HepG2 (cell line): ENCODE measurements around the gene STKLD1. TPM values are rescaled to one million over a fixed set of nuclear protein-coding genes. Genes with fewer than 3 reads are reported as not detected.

Source experiments
- BORCS8-MEF2B ChIP-seq: sonication (generic); formaldehyde crosslinking; IDR thresholded peaks from 2 replicates; pipeline ENCODE4 v1.8.0; 2022; ENCODE audit warnings: mild to moderate bottlenecking, missing genetic modification reagents
- CC2D1A ChIP-seq: sonication (generic); formaldehyde crosslinking; IDR thresholded peaks from 2 replicates; pipeline ENCODE4 v1.8.1; 2023; ENCODE audit warnings: mild to moderate bottlenecking, missing genetic modification reagents
- CENPT ChIP-seq: sonication (generic); formaldehyde crosslinking; IDR thresholded peaks from 2 replicates; pipeline ENCODE4 v1.8.0; 2022; ENCODE audit warnings: low read depth, mild to moderate bottlenecking, moderate library complexity, missing genetic modification reagents
- EHMT2 ChIP-seq: fragments of 200-600 bp; sonication (generic); IDR thresholded peaks from 2 replicates; pipeline ENCODE4 v1.7.0; 2017; ENCODE audit warnings: antibody characterized with exemption, low read depth, low read length, borderline replicate concordance
- FOXC1 ChIP-seq: sonication (generic); formaldehyde crosslinking; IDR thresholded peaks from 2 replicates; pipeline ENCODE4 v1.8.0; 2022; ENCODE audit warnings: mild to moderate bottlenecking, missing genetic modification reagents, borderline replicate concordance
- GMEB1 ChIP-seq: sonication (generic); formaldehyde crosslinking; IDR thresholded peaks from 2 replicates; pipeline ENCODE4 v1.5.1; 2020; ENCODE audit warnings: missing genetic modification reagents, mild to moderate bottlenecking, borderline replicate concordance
- HOXA3 ChIP-seq: sonication (generic); formaldehyde crosslinking; IDR thresholded peaks from 2 replicates; pipeline ENCODE4 v1.5.0; 2020; ENCODE audit warnings: missing genetic modification reagents
- KLF16 ChIP-seq, 2 experiments: sonication (generic) in 1 of 2; formaldehyde crosslinking in 1 of 2; IDR thresholded peaks; 2 replicates each; pipeline versions ENCODE4 v1.6.1 to v1.8.0; 2016 to 2023; ENCODE audit warnings: missing genetic modification reagents in 2 of 2, missing compliant biosample characterization in 1 of 2
- LCORL ChIP-seq, 2 experiments: fragments of 450-650 bp in 1 of 2; sonication (generic) in 1 of 2; formaldehyde crosslinking in 1 of 2; IDR thresholded peaks; 2 replicates each; pipeline versions ENCODE4 v1.5.0 to v1.6.1; 2017 to 2020; ENCODE audit warnings: antibody characterized with exemption in 1 of 2, missing genetic modification reagents in 1 of 2
- MTERF4 ChIP-seq: sonication (generic); formaldehyde crosslinking; IDR thresholded peaks from 2 replicates; pipeline ENCODE4 v1.8.0; 2023; ENCODE audit warnings: mild to moderate bottlenecking, missing genetic modification reagents
- MTF2 ChIP-seq: sonication (generic); formaldehyde crosslinking; IDR thresholded peaks from 2 replicates; pipeline ENCODE4 v1.5.0; 2020; ENCODE audit warnings: missing genetic modification reagents, borderline replicate concordance
- MXD3 ChIP-seq: IDR thresholded peaks from 2 replicates; pipeline ENCODE4 v1.6.1; 2016; ENCODE audit warnings: mild to moderate bottlenecking, missing biosample characterization, missing genetic modification reagents
- NONO ChIP-seq, 2 experiments: fragments of 450-650 bp in 1 of 2; sonication (generic) in 1 of 2; formaldehyde crosslinking in 1 of 2; IDR thresholded peaks in 1 of 2; conservative IDR thresholded peaks in 1 of 2; 2 replicates each; pipeline versions ENCODE4 v1.6.1 to v1.8.0; 2017 to 2022; ENCODE audit warnings: mild to moderate bottlenecking in 1 of 2, missing genetic modification reagents in 1 of 2, moderate library complexity in 1 of 2
- PHF20 ChIP-seq: sonication (generic); formaldehyde crosslinking; IDR thresholded peaks from 2 replicates; pipeline ENCODE4 v1.5.0; 2020; ENCODE audit warnings: mild to moderate bottlenecking, missing genetic modification reagents
- RFX3 ChIP-seq: IDR thresholded peaks from 2 replicates; pipeline ENCODE4 v1.6.1; 2016; ENCODE audit warnings: missing biosample characterization, missing genetic modification reagents
- SMARCC2 ChIP-seq: fragments of 450-650 bp; IDR thresholded peaks from 2 replicates; pipeline ENCODE4 v1.6.1; 2017; ENCODE audit warnings: antibody characterized with exemption, mild to moderate bottlenecking
- SNAPC2 ChIP-seq: sonication (generic); formaldehyde crosslinking; IDR thresholded peaks from 2 replicates; pipeline ENCODE4 v1.8.1; 2022; ENCODE audit warnings: mild to moderate bottlenecking, missing genetic modification reagents
- TBX2 ChIP-seq: sonication (generic); formaldehyde crosslinking; IDR thresholded peaks from 2 replicates; pipeline ENCODE4 v1.5.0; 2020; ENCODE audit warnings: missing genetic modification reagents, mild to moderate bottlenecking, borderline replicate concordance
- ZEB1 ChIP-seq: IDR thresholded peaks from 2 replicates; pipeline ENCODE4 v1.6.1; 2012; ENCODE audit warnings: mild to moderate bottlenecking, low read depth, inconsistent platforms; ENCODE audit not compliant: insufficient replicate concordance
- ZMYM3 ChIP-seq: sonication (generic); formaldehyde crosslinking; IDR thresholded peaks from 2 replicates; pipeline ENCODE4 v1.5.1; 2020; ENCODE audit warnings: mild to moderate bottlenecking, missing genetic modification reagents
- ZNF580 ChIP-seq: IDR thresholded peaks from 2 replicates; pipeline ENCODE4 v1.6.1; 2016; ENCODE audit warnings: low read depth, borderline replicate concordance
- ZNF674 ChIP-seq: sonication (generic); formaldehyde crosslinking; IDR thresholded peaks from 2 replicates; pipeline ENCODE4 v1.5.0; 2020; ENCODE audit warnings: low read depth, mild to moderate bottlenecking, missing genetic modification reagents
- ZNF737 ChIP-seq: sonication (generic); formaldehyde crosslinking; IDR thresholded peaks from 2 replicates; pipeline ENCODE4 v1.5.0; 2020; ENCODE audit warnings: missing genetic modification reagents, mild to moderate bottlenecking, borderline replicate concordance
- ZXDC ChIP-seq: sonication (generic); formaldehyde crosslinking; IDR thresholded peaks from 2 replicates; pipeline ENCODE4 v1.5.0; 2020; ENCODE audit warnings: mild to moderate bottlenecking, missing genetic modification reagents
- polyA plus RNA-seq, 8 experiments: library from polyadenylated mRNA; depleted of rRNA in 3 of 8; stranded (reverse) in 7 of 8; unstranded in 1 of 8; fragments of >200 nt; fragmentation: Illumina TruSeq in 4 of 8; extraction: Trizol in 4 of 8; gene quantifications; 2 replicates each; pipeline versions ENCODE4 v1.2.1 to v1.2.3, GENCODE V29; 2011 to 2016; ENCODE audit warnings: low read depth in 4 of 8, missing spikeins in 1 of 8, mixed read lengths in 1 of 8; ENCODE audit not compliant: insufficient read depth in 1 of 8
- total RNA-seq, 5 experiments: library from RNA; depleted of rRNA; stranded (reverse); fragments of >200 nt; fragmentation: Illumina TruSeq; extraction: Trizol; gene quantifications; 2 replicates each; pipeline ENCODE4 v1.2.3, GENCODE V29; 2016; ENCODE audit warnings: low read depth in 1 of 5

STKLD1 gene
- total and polyA plus RNA-seq, 2 of the 13 experiments (the other 11 are each of a cell fraction or from before 2014, with no cell fraction given) = 1.5 to 2.2 TPM

- TF ChIP-seq TBX2 (peak; percentile 32; the same call in 1 of the 2 replicates), RFX3 (CRISPR knock-in tag) (no peak), ZXDC (CRISPR knock-in tag) (no peak), NONO (IDR thresholded peaks at IDR 0.05) (no peak), NONO (CRISPR knock-in tag; conservative IDR thresholded peaks at IDR 0.05) (no peak; the same call in 1 of the 2 replicates), CENPT (CRISPR knock-in tag) (no peak), ZMYM3 (CRISPR knock-in tag) (peak; percentile 37; the same call in 1 of the 2 replicates), HOXA3 (peak; percentile 50; the same call in 1 of the 2 replicates), GMEB1 (CRISPR knock-in tag) (peak; percentile 52; the same call in 1 of the 2 replicates), ZNF737 (CRISPR knock-in tag) (no peak), ZNF580 (CRISPR knock-in tag) (no peak), ZNF674 (CRISPR knock-in tag) (no peak), FOXC1 (CRISPR knock-in tag) (peak; percentile 51; the same call in 1 of the 2 replicates), SNAPC2 (no peak), KLF16 (CRISPR knock-in tag; IDR thresholded peaks at IDR 0.05) (no peak; a peak in 1 of 4 replicates), BORCS8-MEF2B (CRISPR knock-in tag) (peak; percentile 69), MTF2 (CRISPR knock-in tag) (0 out of 2 replicates have a peak, but pooled peaks have one; percentile 26), CC2D1A (CRISPR knock-in tag) (no peak), SMARCC2 (no peak), PHF20 (no peak), MTERF4 (CRISPR knock-in tag) (no peak), ZEB1 (peak; percentile 45), EHMT2 (no peak), LCORL (IDR thresholded peaks at IDR 0.05) (no peak), LCORL (CRISPR knock-in tag; IDR thresholded peaks at IDR 0.05) (no peak; the same call in 1 of the 2 replicates), MXD3 (CRISPR knock-in tag) (no peak)
These were observed 946 bp upstream of the STKLD1 start (continued) for GRCh38 chr9:133375116-133375723.
